ENCODE data around the gene SLC25A13.
"Not testable (repeated sequence)": the region's sequence is repeated elsewhere in the genome, so short reads cannot be mapped to it uniquely, and the experiment has no call there.

Gene SLC25A13

GRCh38 chr7:96199421-96199820 lies 122.5 kb downstream of the SLC25A13 start:
- no peak for DNase-seq

GRCh38 chr7:96198047-96198636 lies 123.8 kb downstream of the SLC25A13 start:
- DNase-seq, result no peak

- DNase-seq, result no peak
Measured at GRCh38 chr7:96196676-96197075, 125.2 kb downstream of the SLC25A13 start.

- DNase-seq, result no peak
Measured at GRCh38 chr7:96189129-96189820, 132.6 kb downstream of the SLC25A13 start.

- DNase-seq, result no peak
Measured at GRCh38 chr7:96188591-96188991, 133.3 kb downstream of the SLC25A13 start.

GRCh38 chr7:96188174-96188581 lies 133.7 kb downstream of the SLC25A13 start:
- no peak for DNase-seq

GRCh38 chr7:96187735-96188134 lies 134.2 kb downstream of the SLC25A13 start:
- DNase-seq, result no peak

- DNase-seq, result no peak
Measured at GRCh38 chr7:96184783-96185182, 137.1 kb downstream of the SLC25A13 start.

GRCh38 chr7:96183163-96183670 lies 138.7 kb downstream of the SLC25A13 start:
- no peak for DNase-seq

- DNase-seq, result no peak
Measured at GRCh38 chr7:96182424-96183158, 139.3 kb downstream of the SLC25A13 start.

- DNase-seq, result no peak
Measured at GRCh38 chr7:96181174-96181573, 140.7 kb downstream of the SLC25A13 start.

- no peak for DNase-seq
Measured at GRCh38 chr7:96179837-96180236, 142.1 kb downstream of the SLC25A13 start.

GRCh38 chr7:96179341-96179740 lies 142.6 kb downstream of the SLC25A13 start:
- no peak for DNase-seq

GRCh38 chr7:96178581-96178980 lies 143.3 kb downstream of the SLC25A13 start:
- DNase-seq, result no peak

- DNase-seq, result no peak
Measured at GRCh38 chr7:96177353-96177752, 144.5 kb downstream of the SLC25A13 start.

GRCh38 chr7:96174812-96175211 lies 147.1 kb downstream of the SLC25A13 start:
- DNase-seq, result no peak

- DNase-seq, result no peak
Measured at GRCh38 chr7:96173781-96174180, 148.1 kb downstream of the SLC25A13 start.

- DNase-seq, result no peak
Measured at GRCh38 chr7:96169439-96169838, 152.5 kb downstream of the SLC25A13 start.

GRCh38 chr7:96167424-96167823 lies 154.5 kb downstream of the SLC25A13 start:
- no peak for DNase-seq

- no peak for DNase-seq
Measured at GRCh38 chr7:96161897-96162296, 160.0 kb downstream of the SLC25A13 start.

GRCh38 chr7:96157856-96158255 lies 164.0 kb downstream of the SLC25A13 start:
- no peak for DNase-seq

- DNase-seq, result not testable (repeated sequence)
Measured at GRCh38 chr7:96154506-96154905, 167.4 kb downstream of the SLC25A13 start.

GRCh38 chr7:96152706-96153105 lies 169.2 kb downstream of the SLC25A13 start:
- no peak for DNase-seq

GRCh38 chr7:96151889-96152288 lies 170.0 kb downstream of the SLC25A13 start:
- no peak for DNase-seq
